ENCODE measurements around the gene SESN3.

GRCh38 chr11:95268391-95268790 is 37.4 kb upstream of the SESN3 start:
- no peak for TF ChIP-seq CTCF (conservative IDR thresholded peaks at IDR 0.05; ENCODE audit: low read depth, low read length)
- TF ChIP-seq EZH2 (IDR thresholded peaks at IDR 0.05; ENCODE audit: borderline replicate concordance, low read depth, low read length, poor library complexity, severe bottlenecking): no peak

All from A673 (cell line).